GM18498 (cell line): ENCODE data around the gene JSRP1.

Source experiments
- ATAC-seq: cut with Tn5 transposase; IDR thresholded peaks from one replicate; pipeline ENCODE4 v1.9.1; 2021; ENCODE audit warnings: mild to moderate bottlenecking, moderate library complexity; ENCODE audit not compliant: unreplicated experiment

JSRP1 gene

GRCh38 chr19:2255982-2256685, at the start of gene JSRP1:
Gene JSRP1, minus strand, starts transcription at chr19:2256417. Its CDS starts 1,103 bp downstream, at chr19:2255314.
- no peak for ATAC-seq

- ATAC-seq, result no peak
Observed at GRCh38 chr19:2305452-2306280, 49.4 kb upstream of the JSRP1 start.

- ATAC-seq, result no peak
Observed at GRCh38 chr19:2303211-2303798, 47.1 kb upstream of the JSRP1 start.

GRCh38 chr19:2302319-2303210, 46.3 kb upstream of the JSRP1 start:
- ATAC-seq, result no peak

GRCh38 chr19:2300533-2300932, 44.3 kb upstream of the JSRP1 start:
- no peak for ATAC-seq

GRCh38 chr19:2296141-2296540, 39.9 kb upstream of the JSRP1 start:
- ATAC-seq, result no peak

GRCh38 chr19:2294687-2295335, 38.6 kb upstream of the JSRP1 start:
- no peak for ATAC-seq

- ATAC-seq, result no peak
Observed at GRCh38 chr19:2291185-2291751, 35.1 kb upstream of the JSRP1 start.

GRCh38 chr19:2290441-2291184, 34.4 kb upstream of the JSRP1 start:
- peak; percentile 18 for ATAC-seq

- peak; percentile 39 for ATAC-seq
Observed at GRCh38 chr19:2289714-2290435, 33.7 kb upstream of the JSRP1 start.

- ATAC-seq, result peak; percentile 16
Observed at GRCh38 chr19:2288818-2289713, 32.8 kb upstream of the JSRP1 start.

GRCh38 chr19:2288338-2288817, 32.2 kb upstream of the JSRP1 start:
- ATAC-seq, result no peak

- no peak for ATAC-seq
Observed at GRCh38 chr19:2287585-2288337, 31.5 kb upstream of the JSRP1 start.

- no peak for ATAC-seq
Observed at GRCh38 chr19:2286402-2287140, 30.4 kb upstream of the JSRP1 start.

GRCh38 chr19:2283835-2284507, 27.8 kb upstream of the JSRP1 start:
- ATAC-seq, result no peak

GRCh38 chr19:2282862-2283237, 26.6 kb upstream of the JSRP1 start:
- no peak for ATAC-seq
